PC-3 (cell line): Measurements from ENCODE around the gene EIF3I.

Experiments used
- CTCF ChIP-seq: fragments of 300-600 bp; sonication (generic); conservative IDR thresholded peaks from 2 replicates; pipeline ENCODE4 v1.5.1; 2017; ENCODE audit warnings: antibody characterized with exemption, low read depth, mild to moderate bottlenecking, low read length
- EZH2 ChIP-seq: fragments of 300-600 bp; sonication (generic); IDR thresholded peaks from one replicate; pipeline ENCODE4 v1.6.1; 2017; ENCODE audit warnings: antibody characterized with exemption, mild to moderate bottlenecking, low read length; ENCODE audit not compliant: unreplicated experiment

DNA sequence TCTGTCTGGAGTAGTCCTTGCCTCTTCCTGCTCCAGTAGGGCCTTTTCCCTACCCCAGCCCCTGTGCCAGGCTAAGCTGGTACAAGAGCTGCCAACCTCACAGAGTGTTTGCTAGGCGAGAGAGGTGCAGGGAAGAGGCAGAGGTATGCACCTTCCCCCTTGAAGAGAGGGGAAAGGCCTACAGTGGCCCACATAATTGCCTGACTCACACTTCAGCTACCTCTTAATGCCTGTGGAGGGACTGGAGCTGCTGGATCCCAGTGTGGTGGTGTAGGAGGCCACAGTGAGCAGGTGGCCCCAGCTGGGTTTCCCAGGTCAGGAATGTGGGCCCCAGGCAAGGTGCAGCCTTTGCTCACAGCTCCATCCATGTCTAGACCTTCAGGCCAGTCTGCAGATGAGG lies 25.1 kb upstream of the EIF3I start:
- no peak for TF ChIP-seq CTCF
- TF ChIP-seq EZH2, result no peak
